Measurements from ENCODE around the gene RASA3. TPM values are rescaled to one million over a fixed set of nuclear protein-coding genes. Genes with fewer than 3 reads are reported as not detected.

RASA3 gene
- total and polyA plus RNA-seq, 9 of the 15 experiments (the other 6 are each of a cell fraction or from before 2014, with no cell fraction given), result 0.72 to 25.3 (median 14.4) TPM

DNA sequence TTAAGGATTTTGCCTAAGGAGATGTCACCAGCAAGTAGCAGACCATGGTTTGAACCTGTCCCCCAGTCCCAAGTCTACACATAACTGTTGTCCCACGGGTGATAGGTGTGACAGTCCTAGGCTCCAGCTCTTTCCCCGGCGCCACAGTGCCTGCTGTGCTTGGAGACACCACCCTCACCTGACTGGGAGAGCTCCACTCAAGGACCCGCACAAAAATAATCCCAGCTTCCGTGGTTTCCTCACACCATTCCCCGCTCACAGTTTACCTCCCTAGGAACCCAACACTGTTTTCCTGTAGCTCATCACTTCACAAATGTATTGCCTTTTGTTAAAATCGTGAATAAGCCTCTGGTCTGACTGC lies 19.8 kb upstream of the RASA3 start:
- no peaks in the 10 kb centered on the region for H3K9me3 ChIP-seq (replicated peaks; ENCODE audit: control insufficient read depth, insufficient read depth, low read depth, low read length)
- H2AFZ ChIP-seq (ENCODE audit: low read depth, low read length), result no peak overlapping the region
- no peak overlapping the region for H3K4me2 ChIP-seq (ENCODE audit: insufficient read depth, low read length)
- no peak overlapping the region for H3K9ac ChIP-seq (ENCODE audit: insufficient read depth in 1 of 2, low read depth in 2 of 2, low read length in 2 of 2)
- no peaks in the 10 kb centered on the region for H3K79me2 ChIP-seq (ENCODE audit: control insufficient read depth, insufficient read depth, low read length)
- no peaks in the 10 kb centered on the region for H3K9me1 ChIP-seq (ENCODE audit: control insufficient read depth, insufficient read depth, low read length)
- H3K36me3 ChIP-seq (ENCODE audit: control insufficient read depth, insufficient read depth, low read length), result no peaks in the 10 kb centered on the region
- H4K20me1 ChIP-seq (replicated peaks; ENCODE audit: control insufficient read depth, insufficient read depth, low read length), result no peaks in the 10 kb centered on the region
- POLR2A ChIA-PET, result interaction anchor here (0.8 kb wide), 1 partner anchor 10 kb away, joined by 3 read pairs; no protein-coding TSS in a partner anchor
- DNase-seq (ENCODE audit: extremely low read depth in 1 of 4, low spot score in 3 of 4), result no peak
- intact Hi-C loops (cut with micrococcal nuclease) (no loop called here), in situ Hi-C loops (cut with MboI) (no loop called here)
- no peak for ATAC-seq
- CTCF ChIA-PET (ENCODE audit: low intra/inter-chr PET ratio), result no interaction called here
- WGBS (ENCODE audit: insufficient coverage, low coverage, missing lambda C conversion rate), result 17% methylated on average over 4 of the region's 7 CpGs
- no peak for FAIRE-seq
- no peak overlapping the region for H3K27ac ChIP-seq (ENCODE audit: extremely low read depth, low read depth, low read length)
- BruUV-seq (replicated peaks), result no TSS peak
- H3K4me3 ChIP-seq, result no peak overlapping the region
- H3K27me3 ChIP-seq (ENCODE audit: control insufficient read depth in 2 of 2, insufficient read depth in 2 of 2, low read length in 2 of 2), result no peaks in the 10 kb centered on the region; a peak in 1 of 5 replicates
- H3K4me1 ChIP-seq (replicated peaks in 1 of 2; ENCODE audit: control insufficient read depth in 2 of 2, insufficient read depth in 2 of 2, low read length in 2 of 2), result no peaks in the 10 kb centered on the region; a peak in 1 of 5 replicates
- no peak for TF ChIP-seq RBM39 (optimal IDR thresholded peaks at IDR 0.05; ENCODE audit: low read depth, low read length)
- TF ChIP-seq DPF2 (IDR thresholded peaks at IDR 0.05), result no peak
- TF ChIP-seq, protein P1, sequence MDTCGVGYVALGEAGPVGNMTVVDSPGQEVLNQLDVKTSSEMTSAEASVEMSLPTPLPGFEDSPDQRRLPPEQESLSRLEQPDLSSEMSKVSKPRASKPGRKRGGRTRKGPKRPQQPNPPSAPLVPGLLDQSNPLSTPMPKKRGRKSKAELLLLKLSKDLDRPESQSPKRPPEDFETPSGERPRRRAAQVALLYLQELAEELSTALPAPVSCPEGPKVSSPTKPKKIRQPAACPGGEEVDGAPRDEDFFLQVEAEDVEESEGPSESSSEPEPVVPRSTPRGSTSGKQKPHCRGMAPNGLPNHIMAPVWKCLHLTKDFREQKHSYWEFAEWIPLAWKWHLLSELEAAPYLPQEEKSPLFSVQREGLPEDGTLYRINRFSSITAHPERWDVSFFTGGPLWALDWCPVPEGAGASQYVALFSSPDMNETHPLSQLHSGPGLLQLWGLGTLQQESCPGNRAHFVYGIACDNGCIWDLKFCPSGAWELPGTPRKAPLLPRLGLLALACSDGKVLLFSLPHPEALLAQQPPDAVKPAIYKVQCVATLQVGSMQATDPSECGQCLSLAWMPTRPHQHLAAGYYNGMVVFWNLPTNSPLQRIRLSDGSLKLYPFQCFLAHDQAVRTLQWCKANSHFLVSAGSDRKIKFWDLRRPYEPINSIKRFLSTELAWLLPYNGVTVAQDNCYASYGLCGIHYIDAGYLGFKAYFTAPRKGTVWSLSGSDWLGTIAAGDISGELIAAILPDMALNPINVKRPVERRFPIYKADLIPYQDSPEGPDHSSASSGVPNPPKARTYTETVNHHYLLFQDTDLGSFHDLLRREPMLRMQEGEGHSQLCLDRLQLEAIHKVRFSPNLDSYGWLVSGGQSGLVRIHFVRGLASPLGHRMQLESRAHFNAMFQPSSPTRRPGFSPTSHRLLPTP (IDR thresholded peaks at IDR 0.05; ENCODE audit: borderline replicate concordance, extremely low read depth, insufficient read length), result no peak
- TF ChIP-seq THRAP3 (IDR thresholded peaks at IDR 0.05; ENCODE audit: borderline replicate concordance), result no peak
- TF ChIP-seq ZNF408 (CRISPR knock-in tag; IDR thresholded peaks at IDR 0.05; ENCODE audit: low read depth), result no peak
- TF ChIP-seq SAP30 (IDR thresholded peaks at IDR 0.05; ENCODE audit: borderline replicate concordance, insufficient read depth, low read depth, low read length, poor library complexity, severe bottlenecking), result no peak
- TF ChIP-seq, protein P2, sequence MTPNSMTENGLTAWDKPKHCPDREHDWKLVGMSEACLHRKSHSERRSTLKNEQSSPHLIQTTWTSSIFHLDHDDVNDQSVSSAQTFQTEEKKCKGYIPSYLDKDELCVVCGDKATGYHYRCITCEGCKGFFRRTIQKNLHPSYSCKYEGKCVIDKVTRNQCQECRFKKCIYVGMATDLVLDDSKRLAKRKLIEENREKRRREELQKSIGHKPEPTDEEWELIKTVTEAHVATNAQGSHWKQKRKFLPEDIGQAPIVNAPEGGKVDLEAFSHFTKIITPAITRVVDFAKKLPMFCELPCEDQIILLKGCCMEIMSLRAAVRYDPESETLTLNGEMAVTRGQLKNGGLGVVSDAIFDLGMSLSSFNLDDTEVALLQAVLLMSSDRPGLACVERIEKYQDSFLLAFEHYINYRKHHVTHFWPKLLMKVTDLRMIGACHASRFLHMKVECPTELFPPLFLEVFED (CRISPR knock-in tag; conservative IDR thresholded peaks at IDR 0.05), result no peak
- TF ChIP-seq ZNF197 (CRISPR knock-in tag; IDR thresholded peaks at IDR 0.05; ENCODE audit: low read depth), result no peak
- TF ChIP-seq ZNF695 (CRISPR knock-in tag; IDR thresholded peaks at IDR 0.05), result no peak
- TF ChIP-seq, protein P3, sequence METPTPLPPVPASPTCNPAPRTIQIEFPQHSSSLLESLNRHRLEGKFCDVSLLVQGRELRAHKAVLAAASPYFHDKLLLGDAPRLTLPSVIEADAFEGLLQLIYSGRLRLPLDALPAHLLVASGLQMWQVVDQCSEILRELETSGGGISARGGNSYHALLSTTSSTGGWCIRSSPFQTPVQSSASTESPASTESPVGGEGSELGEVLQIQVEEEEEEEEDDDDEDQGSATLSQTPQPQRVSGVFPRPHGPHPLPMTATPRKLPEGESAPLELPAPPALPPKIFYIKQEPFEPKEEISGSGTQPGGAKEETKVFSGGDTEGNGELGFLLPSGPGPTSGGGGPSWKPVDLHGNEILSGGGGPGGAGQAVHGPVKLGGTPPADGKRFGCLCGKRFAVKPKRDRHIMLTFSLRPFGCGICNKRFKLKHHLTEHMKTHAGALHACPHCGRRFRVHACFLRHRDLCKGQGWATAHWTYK (CRISPR knock-in tag; IDR thresholded peaks at IDR 0.05), result no peak
- TF ChIP-seq MAZ (CRISPR knock-in tag; conservative IDR thresholded peaks at IDR 0.05 in 1 of 2, IDR thresholded peaks at IDR 0.05 in 1 of 2), result no peak
- TF ChIP-seq KAT8 (IDR thresholded peaks at IDR 0.05; ENCODE audit: low read depth), result no peak
- TF ChIP-seq, protein P4, sequence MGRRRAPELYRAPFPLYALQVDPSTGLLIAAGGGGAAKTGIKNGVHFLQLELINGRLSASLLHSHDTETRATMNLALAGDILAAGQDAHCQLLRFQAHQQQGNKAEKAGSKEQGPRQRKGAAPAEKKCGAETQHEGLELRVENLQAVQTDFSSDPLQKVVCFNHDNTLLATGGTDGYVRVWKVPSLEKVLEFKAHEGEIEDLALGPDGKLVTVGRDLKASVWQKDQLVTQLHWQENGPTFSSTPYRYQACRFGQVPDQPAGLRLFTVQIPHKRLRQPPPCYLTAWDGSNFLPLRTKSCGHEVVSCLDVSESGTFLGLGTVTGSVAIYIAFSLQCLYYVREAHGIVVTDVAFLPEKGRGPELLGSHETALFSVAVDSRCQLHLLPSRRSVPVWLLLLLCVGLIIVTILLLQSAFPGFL (CRISPR knock-in tag; IDR thresholded peaks at IDR 0.05), result no peak
- TF ChIP-seq ZNF57 (CRISPR knock-in tag; IDR thresholded peaks at IDR 0.05), result no peak
- no peak for TF ChIP-seq SRSF7 (optimal IDR thresholded peaks at IDR 0.05; ENCODE audit: low read depth, low read length)
- no peak for TF ChIP-seq ETV5 (CRISPR knock-in tag; IDR thresholded peaks at IDR 0.05; ENCODE audit: low read depth)
- no peak for TF ChIP-seq ILF3 (IDR thresholded peaks at IDR 0.05; ENCODE audit: borderline replicate concordance)

Measured in K562 (cell line).